ENCODE measurements around the gene KIF12. TPM values are rescaled to one million over a fixed set of nuclear protein-coding genes. Genes with fewer than 3 reads are reported as not detected.
A peak's percentile ranks its signal among the peaks of the same experiment; 100 is the strongest.
"Not testable (repeated sequence)": the region's sequence is repeated elsewhere in the genome, so short reads cannot be mapped to it uniquely, and the experiment has no call there.

Gene KIF12
- total RNA-seq, 1 experiment from 2014 or later, result 54.6 TPM

GRCh38 chr9:114083666-114084065 is 15.4 kb downstream of the KIF12 start:
- no peak overlapping the region for H3K4me3 ChIP-seq (ENCODE audit: low read depth, low read length)
- intact Hi-C loops (cut with micrococcal nuclease; ENCODE audit: unreplicated experiment), result loop anchor here (5.0 kb wide), 3 partner anchors 46 to 346 kb away; no protein-coding TSS in a partner anchor

GRCh38 chr9:114082763-114083412 is 16.2 kb downstream of the KIF12 start:
- not testable (repeated sequence) for H3K27me3 ChIP-seq (replicated peaks; ENCODE audit: control insufficient read depth, insufficient read depth, low read length); H3K4me3 ChIP-seq (ENCODE audit: low read depth, low read length); H3K9me3 Mint-ChIP-seq (ENCODE audit: unreplicated experiment); DNase-seq; H3K9me3 ChIP-seq; BruUV-seq (replicated peaks); H3K36me3 ChIP-seq (ENCODE audit: control insufficient read depth, insufficient read depth, low read length); H3K36me3 Mint-ChIP-seq (ENCODE audit: insufficient read depth, unreplicated experiment); H3K27me3 Mint-ChIP-seq (ENCODE audit: insufficient read depth, unreplicated experiment)
- peak overlapping the region; percentile 83 for H3K27ac Mint-ChIP-seq (ENCODE audit: unreplicated experiment)
- POLR2A ChIA-PET, result interaction anchor here (1.2 kb wide), 1 partner anchor 17 kb away, joined by 7 read pairs; the partner anchor contains the start of gene KIF12
- H3K4me3 Mint-ChIP-seq (ENCODE audit: unreplicated experiment), result peak overlapping the region; percentile 31
- peaks cover 51% of the 10 kb centered on the region for H3K4me1 ChIP-seq
- intact Hi-C loops (cut with micrococcal nuclease; ENCODE audit: unreplicated experiment), result loop anchor here (1.0 to 5.0 kb wide), 7 partner anchors 15 to 346 kb away; partner anchors contain the start of gene COL27A1
- peaks cover 33% of the 10 kb centered on the region for H3K4me1 Mint-ChIP-seq (ENCODE audit: low read depth, unreplicated experiment)
- TF ChIP-seq, protein P1, sequence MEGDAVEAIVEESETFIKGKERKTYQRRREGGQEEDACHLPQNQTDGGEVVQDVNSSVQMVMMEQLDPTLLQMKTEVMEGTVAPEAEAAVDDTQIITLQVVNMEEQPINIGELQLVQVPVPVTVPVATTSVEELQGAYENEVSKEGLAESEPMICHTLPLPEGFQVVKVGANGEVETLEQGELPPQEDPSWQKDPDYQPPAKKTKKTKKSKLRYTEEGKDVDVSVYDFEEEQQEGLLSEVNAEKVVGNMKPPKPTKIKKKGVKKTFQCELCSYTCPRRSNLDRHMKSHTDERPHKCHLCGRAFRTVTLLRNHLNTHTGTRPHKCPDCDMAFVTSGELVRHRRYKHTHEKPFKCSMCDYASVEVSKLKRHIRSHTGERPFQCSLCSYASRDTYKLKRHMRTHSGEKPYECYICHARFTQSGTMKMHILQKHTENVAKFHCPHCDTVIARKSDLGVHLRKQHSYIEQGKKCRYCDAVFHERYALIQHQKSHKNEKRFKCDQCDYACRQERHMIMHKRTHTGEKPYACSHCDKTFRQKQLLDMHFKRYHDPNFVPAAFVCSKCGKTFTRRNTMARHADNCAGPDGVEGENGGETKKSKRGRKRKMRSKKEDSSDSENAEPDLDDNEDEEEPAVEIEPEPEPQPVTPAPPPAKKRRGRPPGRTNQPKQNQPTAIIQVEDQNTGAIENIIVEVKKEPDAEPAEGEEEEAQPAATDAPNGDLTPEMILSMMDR (IDR thresholded peaks at IDR 0.05; ENCODE audit: insufficient read depth in 1 of 2, low read depth in 1 of 2, low read length in 1 of 2, severe bottlenecking in 1 of 2, unreplicated experiment in 1 of 2), result peak in 1 of 2 experiments; percentile 3
- CTCF ChIA-PET, result interaction anchor here (0.5 to 2.7 kb wide), 28 partner anchors 9 to 943 kb away, joined by 3 to 37 read pairs (median 4); partner anchors contain the start of genes COL27A1 and KIF12

More at GRCh38 chr9:114083666-114084065, 15.4 kb downstream of the KIF12 start:
- H3K27ac Mint-ChIP-seq (ENCODE audit: unreplicated experiment), result no peak overlapping the region
- H3K27me3 ChIP-seq (replicated peaks; ENCODE audit: control insufficient read depth, insufficient read depth, low read length), result no peaks in the 10 kb centered on the region
- TF ChIP-seq, protein P1 (IDR thresholded peaks at IDR 0.05; ENCODE audit: insufficient read depth in 1 of 2, low read depth in 1 of 2, low read length in 1 of 2, severe bottlenecking in 1 of 2, unreplicated experiment in 1 of 2), result no peak
- ChIA-PET CTCF (interaction anchor here (1.4 to 2.7 kb wide), 4 partner anchors 8 to 207 kb away, joined by 5 to 37 read pairs (median 8); partner anchors contain the start of gene KIF12), POLR2A (no interaction called here)
- H3K36me3 ChIP-seq (ENCODE audit: control insufficient read depth, insufficient read depth, low read length), result 0 out of 2 replicates have a peak, but pooled peaks cover under 1% of the 10 kb centered on the region
- peaks cover 5% of the 10 kb centered on the region for H3K36me3 Mint-ChIP-seq (ENCODE audit: insufficient read depth, unreplicated experiment)
- DNase-seq, result no peak
- peaks cover 43% of the 10 kb centered on the region for H3K4me1 ChIP-seq
- no TSS peak for BruUV-seq (replicated peaks)
- no peaks in the 10 kb centered on the region for H3K9me3 Mint-ChIP-seq (ENCODE audit: unreplicated experiment)
- peaks cover 6% of the 10 kb centered on the region; the same call in 1 of the 2 replicates for H3K9me3 ChIP-seq
- H3K4me3 Mint-ChIP-seq (ENCODE audit: unreplicated experiment), result no peak overlapping the region
- no peaks in the 10 kb centered on the region for H3K27me3 Mint-ChIP-seq (ENCODE audit: insufficient read depth, unreplicated experiment)
- peaks cover 33% of the 10 kb centered on the region for H3K4me1 Mint-ChIP-seq (ENCODE audit: low read depth, unreplicated experiment)

DNA sequence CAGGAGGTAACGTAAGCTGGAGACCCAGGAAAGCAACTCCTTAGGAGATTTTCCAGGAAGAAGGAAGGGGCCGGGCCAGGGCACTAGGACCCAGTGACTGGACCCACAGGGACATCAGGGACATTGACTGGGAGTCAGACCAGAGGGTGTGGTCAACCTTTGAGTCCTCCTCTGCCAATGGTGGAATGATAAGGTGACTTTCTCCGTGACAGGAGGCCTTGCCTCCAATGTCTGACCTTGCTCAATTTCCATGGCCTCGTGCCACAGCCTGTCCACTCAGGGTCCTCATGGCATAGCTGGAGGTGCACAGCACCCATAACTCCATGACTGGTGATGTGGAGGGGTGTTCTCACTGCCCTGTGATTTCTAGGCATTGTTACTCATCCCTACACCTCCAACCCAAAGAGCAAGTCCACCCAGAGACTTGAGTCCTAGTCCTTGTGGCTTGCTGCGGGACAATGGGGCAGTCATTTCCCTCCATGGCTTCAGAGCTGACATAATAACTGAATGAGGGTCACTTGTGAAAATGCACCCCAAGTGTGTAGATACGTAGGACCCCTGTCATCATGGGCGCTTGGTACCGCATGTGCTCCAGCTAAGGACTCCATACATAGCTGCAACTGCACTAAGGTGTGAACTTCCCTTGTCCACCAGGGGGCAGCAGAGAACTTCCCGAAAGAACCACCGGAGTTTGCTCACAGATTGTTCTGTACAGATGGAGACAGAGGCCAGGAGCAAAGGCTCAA is 16.9 kb downstream of the KIF12 start:
- POLR2A ChIA-PET, result interaction anchor here (1.2 kb wide), 1 partner anchor 17 kb away, joined by 7 read pairs; the partner anchor contains the start of gene KIF12
- intact Hi-C loops (cut with micrococcal nuclease; ENCODE audit: unreplicated experiment), result loop anchor here (1.0 to 5.0 kb wide), 7 partner anchors 16 to 345 kb away; partner anchors contain the start of gene COL27A1
- TF ChIP-seq, protein P1 (IDR thresholded peaks at IDR 0.05; ENCODE audit: insufficient read depth in 1 of 2, low read depth in 1 of 2, low read length in 1 of 2, severe bottlenecking in 1 of 2, unreplicated experiment in 1 of 2), result peak; percentile 77 to 94

More for the DNA sequence above, 16.9 kb downstream of the KIF12 start:
- BruUV-seq (replicated peaks), result no TSS peak
- Histone ChIP-seq H3K36me3 (ENCODE audit: control insufficient read depth, insufficient read depth, low read length) (0 out of 2 replicates have a peak, but pooled peaks cover 2% of the 10 kb centered on the region), H3K27me3 (replicated peaks; ENCODE audit: control insufficient read depth, insufficient read depth, low read length) (no peaks in the 10 kb centered on the region), H3K4me3 (ENCODE audit: low read depth, low read length) (no peak overlapping the region), H3K9me3 (peaks cover 6% of the 10 kb centered on the region; the same call in 1 of the 2 replicates), H3K4me1 (peaks cover 52% of the 10 kb centered on the region)
- Mint-ChIP-seq H3K36me3 (ENCODE audit: insufficient read depth, unreplicated experiment) (peaks cover 5% of the 10 kb centered on the region), H3K27me3 (ENCODE audit: insufficient read depth, unreplicated experiment) (no peaks in the 10 kb centered on the region), H3K27ac (ENCODE audit: unreplicated experiment) (peak overlapping the region; percentile 83), H3K4me1 (ENCODE audit: low read depth, unreplicated experiment) (peaks cover 40% of the 10 kb centered on the region), H3K9me3 (ENCODE audit: unreplicated experiment) (no peaks in the 10 kb centered on the region), H3K4me3 (ENCODE audit: unreplicated experiment) (peak overlapping the region; percentile 31)
- peak; percentile 92 to 93 for DNase-seq
- CTCF ChIA-PET, result interaction anchor here (0.5 to 2.7 kb wide), 28 partner anchors 9 to 943 kb away, joined by 3 to 37 read pairs (median 3); partner anchors contain the start of genes COL27A1 and KIF12
